NT2/D1 (cell line): Measurements from ENCODE around the gene UNG.

ENCODE experiments used
- DNase-seq: peaks from one replicate; pipeline ENCODE4 v3.0.0-alpha.2; 2011; ENCODE audit warnings: low read depth, low spot score
- H3K27me3 ChIP-seq: 2 replicates; pipeline ENCODE4 v1.6.0; 2011; ENCODE audit warnings: mild to moderate bottlenecking; ENCODE audit not compliant: insufficient read length, insufficient read depth
- H3K36me3 ChIP-seq: 2 replicates; pipeline ENCODE4 v1.6.1; 2011; ENCODE audit warnings: mild to moderate bottlenecking, low read length, mixed read lengths; ENCODE audit not compliant: insufficient read depth, insufficient read length
- H3K4me1 ChIP-seq: 2 replicates; pipeline ENCODE4 v1.5.1; 2011; ENCODE audit not compliant: insufficient read depth, insufficient read length
- H3K4me3 ChIP-seq: 2 replicates; pipeline ENCODE4 v1.5.1; 2011; ENCODE audit warnings: low read depth; ENCODE audit not compliant: insufficient read length
- H3K9ac ChIP-seq: 2 replicates; pipeline ENCODE4 v1.6.0; 2011; ENCODE audit warnings: low read depth; ENCODE audit not compliant: insufficient read length
- H3K9me3 ChIP-seq: 2 replicates; pipeline ENCODE4 v1.5.1; 2011; ENCODE audit warnings: mild to moderate bottlenecking, low read length; ENCODE audit not compliant: insufficient read depth
- SUZ12 ChIP-seq: IDR thresholded peaks from 2 replicates; pipeline ENCODE4 v1.6.1; 2011; ENCODE audit not compliant: insufficient read length, insufficient read depth; ENCODE audit errors: extremely low read depth
- YY1 ChIP-seq: IDR thresholded peaks from 2 replicates; pipeline ENCODE4 v1.6.1; 2011; ENCODE audit not compliant: insufficient read length, insufficient read depth
- ZNF274 ChIP-seq: IDR thresholded peaks from 2 replicates; pipeline ENCODE4 v1.6.1; 2011; ENCODE audit warnings: mild to moderate bottlenecking, low read depth, low read length

Gene UNG

GRCh38 chr12:109114644-109115043 lies 17.2 kb downstream of the UNG start:
- DNase-seq = no peak
- H3K9ac ChIP-seq = no peak overlapping the region
- no peak for TF ChIP-seq SUZ12
- no peak for TF ChIP-seq YY1
- TF ChIP-seq ZNF274 = no peak
- H3K9me3 ChIP-seq = no peaks in the 10 kb centered on the region
- H3K27me3 ChIP-seq = no peaks in the 10 kb centered on the region
- H3K36me3 ChIP-seq = peaks cover 8% of the 10 kb centered on the region
- H3K4me3 ChIP-seq = no peak overlapping the region
- H3K4me1 ChIP-seq = peaks cover 5% of the 10 kb centered on the region

- Histone ChIP-seq H3K27me3 (no peaks in the 10 kb centered on the region), H3K9ac (no peak overlapping the region), H3K9me3 (no peaks in the 10 kb centered on the region), H3K4me3 (no peak overlapping the region), H3K36me3 (peaks cover under 1% of the 10 kb centered on the region), H3K4me1 (peaks cover 5% of the 10 kb centered on the region)
- DNase-seq = no peak
- TF ChIP-seq YY1 = no peak
- TF ChIP-seq SUZ12 = no peak
- TF ChIP-seq ZNF274 = no peak
Measured at GRCh38 chr12:109115404-109115757, 18.0 kb downstream of the UNG start.

- no peak for TF ChIP-seq YY1
- no peak for TF ChIP-seq SUZ12
- TF ChIP-seq ZNF274 = no peak
- Histone ChIP-seq H3K9ac (no peak within 1 kb of the TSS), H3K27me3 (no peaks in the 10 kb centered on the region), H3K9me3 (no peaks in the 10 kb centered on the region), H3K36me3 (no peaks in the 10 kb centered on the region), H3K4me1 (peaks cover 5% of the 10 kb centered on the region), H3K4me3 (no peak within 1 kb of the TSS)
- DNase-seq = no peak
Measured at GRCh38 chr12:109115758-109116610, 18.6 kb downstream of the UNG start, which contains the start of gene ACACB. Gene ACACB, plus strand, starts transcription at chr12:109116587. Its CDS starts 22,819 bp downstream, at chr12:109139406.

- Histone ChIP-seq H3K27me3 (no peaks in the 10 kb centered on the region), H3K36me3 (no peaks in the 10 kb centered on the region), H3K9me3 (no peaks in the 10 kb centered on the region), H3K9ac (no peak overlapping the region), H3K4me1 (peaks cover 5% of the 10 kb centered on the region), H3K4me3 (no peak overlapping the region)
- no peak for TF ChIP-seq YY1
- TF ChIP-seq SUZ12 = no peak
- TF ChIP-seq ZNF274 = no peak
- no peak for DNase-seq
Measured at GRCh38 chr12:109116611-109116949, 19.2 kb downstream of the UNG start.

GRCh38 chr12:109120095-109120494 lies 22.7 kb downstream of the UNG start:
- DNase-seq = no peak
- TF ChIP-seq YY1 (no peak), ZNF274 (no peak), SUZ12 (no peak)
- Histone ChIP-seq H3K36me3 (no peaks in the 10 kb centered on the region), H3K9ac (no peak overlapping the region), H3K4me3 (no peak overlapping the region), H3K27me3 (no peaks in the 10 kb centered on the region), H3K4me1 (peaks cover 5% of the 10 kb centered on the region), H3K9me3 (no peaks in the 10 kb centered on the region)

GRCh38 chr12:109120557-109120956 lies 23.2 kb downstream of the UNG start:
- Histone ChIP-seq H3K9me3 (no peaks in the 10 kb centered on the region), H3K27me3 (no peaks in the 10 kb centered on the region), H3K36me3 (no peaks in the 10 kb centered on the region), H3K4me1 (peaks cover 3% of the 10 kb centered on the region), H3K4me3 (no peak overlapping the region), H3K9ac (no peak overlapping the region)
- TF ChIP-seq ZNF274 (no peak), SUZ12 (no peak), YY1 (no peak)
- no peak for DNase-seq

- no peaks in the 10 kb centered on the region for H3K36me3 ChIP-seq
- no peak overlapping the region for H3K4me3 ChIP-seq
- H3K27me3 ChIP-seq = no peaks in the 10 kb centered on the region
- no peak for DNase-seq
- no peaks in the 10 kb centered on the region for H3K4me1 ChIP-seq
- no peaks in the 10 kb centered on the region for H3K9me3 ChIP-seq
- TF ChIP-seq ZNF274 (no peak), SUZ12 (no peak), YY1 (no peak)
- H3K9ac ChIP-seq = no peak overlapping the region
Measured at GRCh38 chr12:109121346-109121880, 24.0 kb downstream of the UNG start.
